Mesenchymal stem cell (in vitro differentiated cells and primary cell): ENCODE data around the gene ECM2.
A peak's percentile ranks its signal among the peaks of the same experiment; 100 is the strongest.

Source experiments
- DNase-seq: peaks from one replicate; pipeline ENCODE4 v3.0.0-alpha.2; 2013
- H2AFZ ChIP-seq: one replicate; pipeline ENCODE4 v1.6.1; 2013; ENCODE audit warnings: low read depth, mild to moderate bottlenecking, control low read depth, inconsistent platforms, low read length, moderate library complexity
- H2AK5ac ChIP-seq: 2 replicates; pipeline ENCODE4 v1.6.1; 2013; ENCODE audit warnings: low read length, moderate library complexity, mild to moderate bottlenecking, inconsistent platforms; ENCODE audit not compliant: severe bottlenecking
- H2BK120ac ChIP-seq: one replicate; pipeline ENCODE4 v1.6.1; 2013; ENCODE audit warnings: low read depth, mild to moderate bottlenecking, inconsistent platforms, low read length, moderate library complexity
- H2BK12ac ChIP-seq, 2 experiments: one replicate each; pipeline ENCODE4 v1.6.1; 2013; ENCODE audit warnings: inconsistent platforms in 2 of 2, low read length in 2 of 2, mild to moderate bottlenecking in 2 of 2, moderate library complexity in 2 of 2, control low read depth in 1 of 2
- H2BK15ac ChIP-seq: one replicate; pipeline ENCODE4 v1.6.1; 2013; ENCODE audit warnings: mild to moderate bottlenecking, low read depth, inconsistent platforms; ENCODE audit not compliant: poor library complexity, severe bottlenecking
- H2BK5ac ChIP-seq: 2 replicates; pipeline ENCODE4 v1.6.1; 2013; ENCODE audit warnings: low read depth, mild to moderate bottlenecking, low read length, control low read depth, inconsistent platforms; ENCODE audit not compliant: poor library complexity, severe bottlenecking
- H3K14ac ChIP-seq, 2 experiments: one replicate each; pipeline ENCODE4 v1.6.1; 2013; ENCODE audit warnings: inconsistent platforms in 2 of 2, low read length in 2 of 2, control low read depth in 1 of 2, mild to moderate bottlenecking in 1 of 2, moderate library complexity in 1 of 2
- H3K18ac ChIP-seq, 2 experiments: one replicate each; pipeline ENCODE4 v1.6.1; 2013; ENCODE audit warnings: inconsistent platforms in 2 of 2, low read length in 2 of 2, control low read depth in 1 of 2, low read depth in 1 of 2, mild to moderate bottlenecking in 1 of 2
- H3K23ac ChIP-seq, 2 experiments: one replicate each; pipeline ENCODE4 v1.6.1; 2013; ENCODE audit warnings: inconsistent platforms in 2 of 2, low read length in 2 of 2, mild to moderate bottlenecking in 2 of 2, moderate library complexity in 2 of 2, control low read depth in 1 of 2
- H3K27ac ChIP-seq: 2 replicates; pipeline ENCODE4 v1.5.1; 2013; ENCODE audit warnings: mild to moderate bottlenecking, moderate library complexity, low read length, control low read depth, inconsistent platforms; ENCODE audit not compliant: poor library complexity, severe bottlenecking
- H3K27me3 ChIP-seq, 2 experiments: 2 replicates each; pipeline versions ENCODE4 v1.6.1 to v1.7.0; 2013; ENCODE audit warnings: low read length in 2 of 2, mild to moderate bottlenecking in 2 of 2, moderate library complexity in 2 of 2, control low read depth in 1 of 2, inconsistent platforms in 1 of 2; ENCODE audit not compliant: control insufficient read depth in 1 of 2, insufficient read depth in 1 of 2
- H3K36me3 ChIP-seq, 2 experiments: 2 replicates each; pipeline versions ENCODE4 v1.6.1 to v1.7.0; 2013; ENCODE audit warnings: low read length in 2 of 2, control low read depth in 1 of 2, inconsistent platforms in 1 of 2, low read depth in 1 of 2, mild to moderate bottlenecking in 1 of 2; ENCODE audit not compliant: insufficient read depth in 2 of 2, control insufficient read depth in 1 of 2
- H3K4ac ChIP-seq, 2 experiments: one replicate each; pipeline ENCODE4 v1.6.1; 2013; ENCODE audit warnings: inconsistent platforms in 2 of 2, low read length in 2 of 2, mild to moderate bottlenecking in 2 of 2, moderate library complexity in 2 of 2, control low read depth in 1 of 2, low read depth in 1 of 2
- H3K4me1 ChIP-seq: 2 replicates; pipeline ENCODE4 v1.6.1; 2013; ENCODE audit warnings: low read depth, low read length, control low read depth; ENCODE audit not compliant: control insufficient read depth, insufficient read depth
- H3K4me2 ChIP-seq: 2 replicates; pipeline ENCODE4 v1.6.1; 2013; ENCODE audit warnings: low read length, mild to moderate bottlenecking, inconsistent platforms; ENCODE audit not compliant: poor library complexity, severe bottlenecking
- H3K4me3 ChIP-seq, 2 experiments: 2 replicates each; pipeline versions ENCODE4 v1.5.1 to v1.7.0; 2013; ENCODE audit warnings: low read length in 2 of 2, mild to moderate bottlenecking in 2 of 2, control low read depth in 1 of 2, low read depth in 1 of 2; ENCODE audit not compliant: insufficient read depth in 1 of 2
- H3K79me1 ChIP-seq: replicated peaks from 2 replicates; pipeline ENCODE4 v1.6.1; 2013; ENCODE audit warnings: mild to moderate bottlenecking, control low read depth, low read length, inconsistent platforms; ENCODE audit not compliant: poor library complexity, severe bottlenecking
- H3K9ac ChIP-seq: 2 replicates; pipeline ENCODE4 v1.7.0; 2013; ENCODE audit warnings: mild to moderate bottlenecking, low read length, moderate library complexity
- H3K9me3 ChIP-seq: 2 replicates; pipeline ENCODE4 v1.7.0; 2013; ENCODE audit warnings: mild to moderate bottlenecking, low read length; ENCODE audit not compliant: control insufficient read depth
- H4K8ac ChIP-seq: one replicate; pipeline ENCODE4 v1.6.1; 2013; ENCODE audit warnings: inconsistent platforms, mild to moderate bottlenecking, low read length, moderate library complexity
- H4K91ac ChIP-seq: one replicate; pipeline ENCODE4 v1.6.1; 2013; ENCODE audit warnings: mild to moderate bottlenecking, low read length, inconsistent platforms
- WGBS: methylation state at CpG from one replicate; pipeline ENCODE4 v1.1.7; 2013; ENCODE audit warnings: mixed read lengths; 5-methylcytosine and 5-hydroxymethylcytosine counted together

ECM2 gene

DNA sequence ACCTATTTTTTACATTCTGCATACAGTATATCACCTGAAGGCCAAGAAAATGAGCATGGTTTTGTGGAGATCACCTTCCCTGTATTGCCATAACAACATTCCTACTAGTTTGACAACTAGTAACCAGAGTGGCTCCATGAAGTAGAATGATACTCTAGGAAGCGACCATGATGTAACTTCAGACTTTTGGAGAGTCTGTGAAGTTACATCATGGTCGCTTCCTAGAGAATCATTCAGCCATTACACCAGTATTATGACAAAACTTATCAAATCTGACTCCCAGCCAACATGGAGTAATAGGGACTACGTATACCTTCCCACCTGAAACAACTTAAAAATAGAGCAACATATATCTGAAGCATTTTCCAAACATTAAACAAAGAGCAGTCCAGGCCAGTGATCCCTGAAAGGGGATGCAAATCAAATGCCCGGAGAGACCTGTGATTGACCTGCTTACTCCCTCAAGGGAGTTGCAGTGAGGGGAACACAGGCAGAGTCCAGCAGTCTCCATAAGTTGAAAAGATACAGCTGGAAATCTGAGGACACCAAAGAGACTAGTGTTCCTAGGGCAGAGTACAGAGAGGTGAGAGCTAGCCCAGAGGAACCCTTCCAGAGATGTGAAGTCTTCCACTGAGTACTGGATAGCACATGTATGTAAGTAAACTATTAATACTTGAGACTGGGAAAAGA, 7.8 kb downstream of the ECM2 start:
- Histone ChIP-seq H2BK15ac (no peak overlapping the region), H2AK5ac (no peak overlapping the region), H3K36me3 (no peaks in the 10 kb centered on the region), H3K9ac (no peak overlapping the region), H3K4ac (no peak overlapping the region), H3K23ac (no peak overlapping the region), H3K27me3 (no peaks in the 10 kb centered on the region), H3K4me1 (no peaks in the 10 kb centered on the region), H3K9me3 (no peaks in the 10 kb centered on the region), H2BK12ac (no peak overlapping the region), H2BK5ac (no peak overlapping the region), H4K91ac (no peak overlapping the region), H3K4me3 (no peak overlapping the region), H4K8ac (no peak overlapping the region), H3K27ac (no peak overlapping the region), H3K79me1 (no peaks in the 10 kb centered on the region), H3K14ac (no peak overlapping the region), H2BK120ac (no peak overlapping the region), H3K4me2 (no peak overlapping the region), H2AFZ (no peak overlapping the region), H3K18ac (no peak overlapping the region)
- DNase-seq = no peak
- 79% methylated on average over 4 of the region's 4 CpGs for WGBS

DNA sequence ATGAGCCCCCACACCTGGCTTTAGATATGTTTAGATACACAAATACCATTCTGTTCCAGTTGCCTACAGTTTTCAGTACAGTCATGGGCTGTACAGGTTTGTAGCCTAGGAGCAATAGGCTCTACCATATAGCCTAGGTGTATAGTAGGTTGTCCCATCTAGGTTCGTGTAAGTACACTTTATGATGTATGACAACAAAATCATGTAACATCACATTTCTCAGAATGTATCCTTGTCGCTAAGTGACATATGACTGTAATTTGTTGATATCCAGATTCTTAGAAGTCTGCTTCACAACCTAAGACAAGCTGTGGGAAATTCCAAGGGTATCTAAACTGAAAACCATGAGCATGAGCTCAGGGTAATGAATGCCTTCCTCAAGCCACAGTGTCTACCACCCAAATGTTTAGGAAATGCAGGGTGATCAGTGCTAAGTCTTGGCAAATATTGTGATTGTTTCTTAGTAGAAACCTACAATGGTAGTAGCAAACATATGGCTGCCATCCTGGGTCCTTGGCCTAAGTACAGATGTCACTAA, 8.4 kb downstream of the ECM2 start:
- H3K9ac ChIP-seq = no peak overlapping the region
- no peak overlapping the region for H2AFZ ChIP-seq
- H2BK5ac ChIP-seq = no peak overlapping the region
- no peak overlapping the region for H3K27ac ChIP-seq
- no peak overlapping the region for H4K91ac ChIP-seq
- H4K8ac ChIP-seq = no peak overlapping the region
- no peak overlapping the region for H3K18ac ChIP-seq
- H3K36me3 ChIP-seq = no peaks in the 10 kb centered on the region
- no peak overlapping the region for H2BK12ac ChIP-seq
- 100% methylated on average over 1 of the region's 2 CpGs for WGBS
- H2AK5ac ChIP-seq = no peak overlapping the region
- no peaks in the 10 kb centered on the region for H3K27me3 ChIP-seq
- H3K9me3 ChIP-seq = no peaks in the 10 kb centered on the region
- H3K14ac ChIP-seq = no peak overlapping the region
- H3K4me1 ChIP-seq = no peaks in the 10 kb centered on the region
- DNase-seq = no peak
- no peak overlapping the region for H2BK15ac ChIP-seq
- H3K4ac ChIP-seq = no peak overlapping the region
- no peak overlapping the region for H3K4me2 ChIP-seq
- no peak overlapping the region for H2BK120ac ChIP-seq
- H3K79me1 ChIP-seq = no peaks in the 10 kb centered on the region
- no peak overlapping the region for H3K23ac ChIP-seq
- no peak overlapping the region for H3K4me3 ChIP-seq

DNA sequence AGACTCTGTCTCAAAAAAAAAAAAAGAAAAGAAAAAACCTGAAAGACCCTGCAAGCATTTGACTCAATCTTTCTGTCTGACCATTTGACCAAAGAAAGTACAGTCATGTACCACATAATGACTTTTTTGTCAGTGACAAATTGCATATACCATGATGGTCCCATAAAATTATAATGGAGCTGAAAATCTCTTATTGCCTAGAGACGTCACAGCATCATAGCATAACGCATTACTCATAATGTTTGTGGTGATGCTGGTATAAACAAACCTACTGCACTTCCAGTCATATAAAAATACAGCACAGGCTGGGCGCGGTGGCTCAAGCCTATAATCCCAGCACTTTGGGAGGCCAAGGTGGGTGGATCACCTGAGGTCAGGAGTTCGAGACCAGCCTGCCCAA, 10.5 kb downstream of the ECM2 start:
- Histone ChIP-seq H3K9me3 (no peaks in the 10 kb centered on the region), H3K36me3 (no peaks in the 10 kb centered on the region)

DNA sequence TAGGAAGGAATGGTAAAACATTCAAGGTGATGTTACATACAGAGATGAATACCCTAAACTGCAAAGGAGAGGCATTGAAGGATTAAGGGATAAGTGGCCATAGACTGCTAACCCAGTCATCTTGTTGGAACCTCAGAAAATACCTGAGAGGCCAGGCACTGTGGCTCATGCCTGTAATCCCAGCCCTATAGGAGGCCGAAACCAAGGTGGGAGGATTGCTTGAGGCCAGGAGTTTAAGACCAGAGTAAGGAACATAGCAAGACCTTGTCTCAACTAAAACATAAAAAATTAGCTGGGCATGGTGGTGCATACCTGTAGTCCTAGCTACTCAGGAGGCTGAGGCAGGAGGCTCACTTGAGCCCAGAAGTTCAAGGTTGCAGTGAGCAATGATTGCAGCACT, 10.9 kb downstream of the ECM2 start:
- H2BK120ac ChIP-seq = no peak overlapping the region
- no peak overlapping the region for H3K27ac ChIP-seq
- H2AK5ac ChIP-seq = no peak overlapping the region
- no peak overlapping the region for H3K9ac ChIP-seq
- H3K14ac ChIP-seq = no peak overlapping the region
- H4K91ac ChIP-seq = no peak overlapping the region
- H3K36me3 ChIP-seq = peaks cover 0 to 4% of the 10 kb centered on the region in 2 experiments
- H3K4ac ChIP-seq = no peak overlapping the region
- H2AFZ ChIP-seq = no peak overlapping the region
- no peaks in the 10 kb centered on the region for H3K4me1 ChIP-seq
- no peak overlapping the region for H4K8ac ChIP-seq
- no peak overlapping the region for H2BK12ac ChIP-seq
- no peak overlapping the region for H3K4me2 ChIP-seq
- H2BK15ac ChIP-seq = no peak overlapping the region
- DNase-seq = no peak
- H3K9me3 ChIP-seq = no peaks in the 10 kb centered on the region
- no peak overlapping the region for H3K23ac ChIP-seq
- no peaks in the 10 kb centered on the region for H3K79me1 ChIP-seq
- no peaks in the 10 kb centered on the region for H3K27me3 ChIP-seq
- H3K4me3 ChIP-seq = no peak overlapping the region
- no peak overlapping the region for H2BK5ac ChIP-seq
- WGBS = 100% methylated on average over 1 of the region's 1 CpG
- H3K18ac ChIP-seq = no peak overlapping the region

More for the DNA sequence above, 10.5 kb downstream of the ECM2 start:
- Histone ChIP-seq H4K91ac (no peak overlapping the region), H3K79me1 (no peaks in the 10 kb centered on the region), H3K27me3 (no peaks in the 10 kb centered on the region), H2BK5ac (no peak overlapping the region), H3K23ac (no peak overlapping the region), H3K14ac (no peak overlapping the region), H2BK15ac (no peak overlapping the region), H4K8ac (no peak overlapping the region), H3K27ac (no peak overlapping the region), H3K4ac (no peak overlapping the region), H2BK12ac (no peak overlapping the region), H2AFZ (no peak overlapping the region), H3K18ac (no peak overlapping the region), H3K9ac (no peak overlapping the region), H3K4me3 (no peak overlapping the region), H2BK120ac (no peak overlapping the region), H3K4me1 (no peaks in the 10 kb centered on the region), H2AK5ac (no peak overlapping the region), H3K4me2 (no peak overlapping the region)
- peak; percentile 73 for DNase-seq
- 80% methylated on average over 4 of the region's 5 CpGs for WGBS
